IMR-90 (cell line): Measurements from ENCODE around the gene NME7. TPM values are rescaled to one million over a fixed set of nuclear protein-coding genes. Genes with fewer than 3 reads are reported as not detected.

Experiments used
- ATAC-seq: fragments of 200-7000 bp; cut with Tn5 transposase; 2 replicates; pipeline ENCODE4 v1.9.1; 2020; ENCODE audit warnings: low read depth, mild to moderate bottlenecking, moderate library complexity
- BruUV-seq: library from RNA; stranded (reverse); fragments of 400-500 nt; replicated peaks from 2 replicates; lab custom pipeline; 2021; lab: Mats Ljungman, UMichigan
- CTCF ChIA-PET: fragments of 300-600 bp; formaldehyde crosslinking; extraction: SDS; loops from one replicate; lab custom pipeline; 2021; ENCODE audit warnings: antibody characterized with exemption; lab: Yijun Ruan, JAX
- POLR2A ChIA-PET: fragments of 300-600 bp; sonication (Branson Sonifier 250); formaldehyde crosslinking; loops from one replicate; lab custom pipeline; 2022; ENCODE audit warnings: antibody characterized with exemption; ENCODE audit not compliant: unreplicated experiment; lab: Charles Lee
- DNase-seq: peaks from one replicate; pipeline ENCODE4 v3.0.0; 2013
- H2AFZ ChIP-seq: replicated peaks from 2 replicates; pipeline ENCODE3; 2013; ENCODE audit warnings: low read length, mild to moderate bottlenecking; ENCODE audit not compliant: poor library complexity
- H2AK5ac ChIP-seq: 2 replicates; pipeline ENCODE4 v1.6.1; 2013; ENCODE audit warnings: low read depth, low read length, inconsistent platforms
- H2AK9ac ChIP-seq: replicated peaks from 2 replicates; pipeline ENCODE3; 2013; ENCODE audit warnings: mild to moderate bottlenecking, low read depth, low read length, moderate library complexity; ENCODE audit not compliant: poor library complexity
- H2BK120ac ChIP-seq: 2 replicates; pipeline ENCODE4 v1.6.1; 2013; ENCODE audit warnings: low read depth, low read length, inconsistent platforms
- H2BK15ac ChIP-seq: 3 replicates; pipeline ENCODE4 v1.6.1; 2013; ENCODE audit warnings: low read depth, low read length, inconsistent platforms
- H2BK20ac ChIP-seq: 2 replicates; pipeline ENCODE4 v1.6.1; 2013; ENCODE audit warnings: low read depth, mild to moderate bottlenecking, inconsistent platforms, low read length, moderate library complexity
- H2BK5ac ChIP-seq: 2 replicates; pipeline ENCODE4 v1.6.1; 2013; ENCODE audit warnings: mild to moderate bottlenecking, low read depth, low read length, inconsistent platforms; ENCODE audit not compliant: poor library complexity, severe bottlenecking
- H3K14ac ChIP-seq: replicated peaks from 2 replicates; pipeline ENCODE4 v1.6.1; 2013; ENCODE audit warnings: low read depth, low read length, inconsistent platforms
- H3K18ac ChIP-seq: 2 replicates; pipeline ENCODE4 v1.6.1; 2013; ENCODE audit warnings: low read depth, low read length, control low read depth
- H3K23ac ChIP-seq: 2 replicates; pipeline ENCODE4 v1.6.1; 2013; ENCODE audit warnings: low read depth, low read length, inconsistent platforms
- H3K27ac ChIP-seq: 2 replicates; pipeline ENCODE4 v1.5.1; 2013; ENCODE audit warnings: mild to moderate bottlenecking, control low read depth, low read length; ENCODE audit not compliant: insufficient read depth
- H3K27me3 ChIP-seq: 2 replicates; pipeline ENCODE4 v1.6.1; 2013; ENCODE audit warnings: low read length; ENCODE audit not compliant: control insufficient read depth, insufficient read depth
- H3K36me3 ChIP-seq: 2 replicates; pipeline ENCODE4 v1.6.1; 2013; ENCODE audit warnings: low read length, mixed read lengths; ENCODE audit not compliant: control insufficient read depth, insufficient read depth
- H3K4ac ChIP-seq: 2 replicates; pipeline ENCODE4 v1.6.1; 2013; ENCODE audit warnings: low read depth, low read length, inconsistent platforms
- H3K4me1 ChIP-seq: 2 replicates; pipeline ENCODE4 v1.6.1; 2013; ENCODE audit warnings: low read length, mixed read lengths; ENCODE audit not compliant: control insufficient read depth, insufficient read depth
- H3K4me2 ChIP-seq: 2 replicates; pipeline ENCODE4 v1.6.1; 2013; ENCODE audit warnings: low read depth, mild to moderate bottlenecking, control low read depth, low read length, moderate library complexity
- H3K4me3 ChIP-seq: 2 replicates; pipeline ENCODE4 v1.5.1; 2013; ENCODE audit warnings: low read depth, mild to moderate bottlenecking, control low read depth, low read length, moderate library complexity; ENCODE audit not compliant: insufficient read depth
- H3K56ac ChIP-seq: 2 replicates; pipeline ENCODE4 v1.6.1; 2013; ENCODE audit warnings: low read length, inconsistent platforms; ENCODE audit not compliant: insufficient read depth; ENCODE audit errors: extremely low read depth
- H3K79me1 ChIP-seq, 2 experiments: 2 replicates each; pipeline ENCODE4 v1.6.1; 2013; ENCODE audit warnings: low read length in 2 of 2, inconsistent platforms in 1 of 2, low read depth in 1 of 2
- H3K9ac ChIP-seq: 2 replicates; pipeline ENCODE4 v1.6.1; 2013; ENCODE audit warnings: low read depth, low read length, control low read depth
- H3K9me1 ChIP-seq: 2 replicates; pipeline ENCODE4 v1.6.1; 2013; ENCODE audit warnings: low read length, inconsistent platforms; ENCODE audit not compliant: insufficient read depth
- H3K9me3 ChIP-seq: 2 replicates; pipeline ENCODE4 v1.6.1; 2013; ENCODE audit warnings: low read length; ENCODE audit not compliant: control insufficient read depth, insufficient read depth
- H4K20me1 ChIP-seq: 2 replicates; pipeline ENCODE4 v1.6.1; 2013; ENCODE audit warnings: low read length, inconsistent platforms; ENCODE audit not compliant: insufficient read depth
- H4K5ac ChIP-seq: 2 replicates; pipeline ENCODE4 v1.6.1; 2013; ENCODE audit warnings: mild to moderate bottlenecking, low read depth, low read length, control low read depth
- H4K8ac ChIP-seq, 2 experiments: 2 replicates each; pipeline ENCODE4 v1.6.1; 2013; ENCODE audit warnings: low read depth in 2 of 2, low read length in 2 of 2, control low read depth in 1 of 2, inconsistent platforms in 1 of 2
- H4K91ac ChIP-seq: 2 replicates; pipeline ENCODE4 v1.6.1; 2013; ENCODE audit warnings: low read depth, low read length, inconsistent platforms; ENCODE audit not compliant: insufficient read depth
- BHLHE40 ChIP-seq: fragments of 150-350 bp; IDR thresholded peaks from 2 replicates; pipeline ENCODE4 v1.6.1; 2016; ENCODE audit warnings: mild to moderate bottlenecking, low read depth, low read length
- ELK1 ChIP-seq: fragments of 150-350 bp; IDR thresholded peaks from 2 replicates; pipeline ENCODE4 v1.6.1; 2016; ENCODE audit warnings: low read depth, mild to moderate bottlenecking, low read length, moderate library complexity, borderline replicate concordance
- FOS ChIP-seq: fragments of 150-350 bp; IDR thresholded peaks from 2 replicates; pipeline ENCODE4 v1.6.1; 2016; ENCODE audit warnings: low read depth, low read length
- MAFK ChIP-seq: IDR thresholded peaks from 2 replicates; pipeline ENCODE4 v1.6.1; 2012; ENCODE audit warnings: low read depth, low read length, improper control_type of control experiment
- MAZ ChIP-seq: IDR thresholded peaks from 2 replicates; pipeline ENCODE4 v1.6.1; 2012; ENCODE audit warnings: low read depth, mild to moderate bottlenecking, low read length, improper control_type of control experiment, moderate library complexity, borderline replicate concordance
- MXI1 ChIP-seq: IDR thresholded peaks from 2 replicates; pipeline ENCODE4 v1.6.1; 2012; ENCODE audit warnings: low read depth, mild to moderate bottlenecking, low read length, moderate library complexity, borderline replicate concordance
- NFE2L2 ChIP-seq: fragments of 150-350 bp; IDR thresholded peaks from 2 replicates; pipeline ENCODE4 v1.6.1; 2016; ENCODE audit warnings: low read depth, mild to moderate bottlenecking, low read length
- POLR2A ChIP-seq: IDR thresholded peaks from 2 replicates; pipeline ENCODE4 v1.6.1; 2012; ENCODE audit warnings: mild to moderate bottlenecking, low read depth, low read length
- RFX5 ChIP-seq: IDR thresholded peaks from 2 replicates; pipeline ENCODE4 v1.8.0; 2012; ENCODE audit warnings: low read depth, mild to moderate bottlenecking, low read length, moderate library complexity
- SMC3 ChIP-seq: fragments of 150-350 bp; IDR thresholded peaks from 2 replicates; pipeline ENCODE4 v1.6.1; 2016; ENCODE audit warnings: low read depth, mild to moderate bottlenecking, antibody characterized with exemption, low read length, moderate library complexity
- WGBS, 2 experiments: methylation state at CpG; one replicate each; pipeline versions ENCODE4 v1.1.5 to v1.1.7; 2013; ENCODE audit warnings: missing lambda C conversion rate in 2 of 2; ENCODE audit not compliant: insufficient read length in 1 of 2; ENCODE audit errors: extremely low coverage in 2 of 2; 5-methylcytosine and 5-hydroxymethylcytosine counted together
- dilution Hi-C: fragments of 300-500 bp; cut with HindIII; formaldehyde crosslinking; loops from one replicate; pipeline ENCODE4 v1.14.3; 2018; ENCODE audit warnings: low sequenced_read_pairs; ENCODE audit not compliant: unreplicated experiment
- in situ Hi-C: fragments of 300-500 bp; cut with MboI; formaldehyde crosslinking; loops from 3 replicates; pipeline ENCODE4 v1.14.3; 2019; ENCODE audit warnings: low sequenced_read_pairs, inconsistent platforms, mixed read lengths
- intact Hi-C: fragments of 100-400 bp; cut with micrococcal nuclease; formaldehyde crosslinking; loops from 2 replicates; pipeline ENCODE4 v1.10.0; 2022
- polyA plus RNA-seq, 3 experiments: library from polyadenylated mRNA; depleted of rRNA; stranded (reverse); fragments of >200 nt; gene quantifications; 2 replicates each; pipeline ENCODE4 v1.2.3, GENCODE V29; 2012; ENCODE audit warnings: low replicate concordance in 1 of 3
- total RNA-seq: library from RNA; depleted of rRNA; stranded (reverse); fragments of >200 nt; gene quantifications from 2 replicates; pipeline ENCODE4 v1.2.3, GENCODE V29; 2012
- TF ChIP-seq, protein P1 (sequence below): conservative IDR thresholded peaks from 2 replicates; pipeline ENCODE4 v1.5.1; 2012; ENCODE audit warnings: mild to moderate bottlenecking, low read depth, low read length, improper control_type of control experiment
- TF ChIP-seq, protein P2 (sequence below): fragments of 150-350 bp; IDR thresholded peaks from 2 replicates; pipeline ENCODE4 v1.6.1; 2017; ENCODE audit warnings: mild to moderate bottlenecking, antibody characterized with exemption, low read length, low read depth

NME7 gene
- total and polyA plus RNA-seq, 2 of the 4 experiments (the other 2 are of a cell fraction), result 18.3 to 22.4 TPM

DNA sequence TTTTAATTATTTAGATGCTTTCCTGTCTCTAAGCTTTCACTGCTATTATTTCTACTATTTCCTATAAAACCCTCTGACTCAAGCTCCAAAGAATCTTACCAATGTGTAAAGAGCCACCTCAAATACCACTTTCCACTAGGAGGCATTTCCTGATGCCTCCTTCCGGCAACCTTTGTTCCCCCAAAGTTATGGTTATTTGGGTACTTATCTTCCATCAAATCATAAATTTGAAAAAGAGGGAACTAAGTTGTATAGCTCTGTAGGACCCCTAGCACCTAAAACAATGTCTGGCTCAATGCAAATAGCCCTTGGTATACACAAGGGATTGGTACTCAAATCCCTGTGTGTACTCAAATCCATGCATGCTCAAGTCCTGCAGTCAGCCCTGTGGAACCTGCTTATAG is 79.6 kb downstream of the NME7 start:
- Histone ChIP-seq H3K79me1 (0 out of 4 replicates have a peak, but pooled peaks cover 0 to 2% of the 10 kb centered on the region in 2 experiments), H3K4ac (no peak overlapping the region), H3K27me3 (no peaks in the 10 kb centered on the region), H2BK20ac (no peak overlapping the region), H3K23ac (no peak overlapping the region), H3K4me1 (peaks cover 4% of the 10 kb centered on the region), H3K9me1 (no peaks in the 10 kb centered on the region), H4K91ac (no peak overlapping the region), H3K9me3 (no peaks in the 10 kb centered on the region), H3K36me3 (no peaks in the 10 kb centered on the region), H4K20me1 (no peaks in the 10 kb centered on the region), H2BK120ac (no peak overlapping the region), H2AFZ (no peak overlapping the region), H2AK5ac (no peak overlapping the region), H4K8ac (no peak overlapping the region), H3K4me2 (no peak overlapping the region), H3K14ac (no peak overlapping the region), H3K18ac (no peak overlapping the region), H2AK9ac (no peak overlapping the region), H2BK5ac (no peak overlapping the region), H2BK15ac (no peak overlapping the region), H3K4me3 (no peak overlapping the region), H4K5ac (no peak overlapping the region), H3K9ac (no peak overlapping the region), H3K56ac (no peak overlapping the region), H3K27ac (no peak overlapping the region)
- TF ChIP-seq RFX5, result no peak
- no peak for TF ChIP-seq MAZ
- TF ChIP-seq MAFK, result no peak
- TF ChIP-seq ELK1, result no peak
- TF ChIP-seq, protein P1, sequence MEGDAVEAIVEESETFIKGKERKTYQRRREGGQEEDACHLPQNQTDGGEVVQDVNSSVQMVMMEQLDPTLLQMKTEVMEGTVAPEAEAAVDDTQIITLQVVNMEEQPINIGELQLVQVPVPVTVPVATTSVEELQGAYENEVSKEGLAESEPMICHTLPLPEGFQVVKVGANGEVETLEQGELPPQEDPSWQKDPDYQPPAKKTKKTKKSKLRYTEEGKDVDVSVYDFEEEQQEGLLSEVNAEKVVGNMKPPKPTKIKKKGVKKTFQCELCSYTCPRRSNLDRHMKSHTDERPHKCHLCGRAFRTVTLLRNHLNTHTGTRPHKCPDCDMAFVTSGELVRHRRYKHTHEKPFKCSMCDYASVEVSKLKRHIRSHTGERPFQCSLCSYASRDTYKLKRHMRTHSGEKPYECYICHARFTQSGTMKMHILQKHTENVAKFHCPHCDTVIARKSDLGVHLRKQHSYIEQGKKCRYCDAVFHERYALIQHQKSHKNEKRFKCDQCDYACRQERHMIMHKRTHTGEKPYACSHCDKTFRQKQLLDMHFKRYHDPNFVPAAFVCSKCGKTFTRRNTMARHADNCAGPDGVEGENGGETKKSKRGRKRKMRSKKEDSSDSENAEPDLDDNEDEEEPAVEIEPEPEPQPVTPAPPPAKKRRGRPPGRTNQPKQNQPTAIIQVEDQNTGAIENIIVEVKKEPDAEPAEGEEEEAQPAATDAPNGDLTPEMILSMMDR, result no peak
- no peak for TF ChIP-seq FOS
- TF ChIP-seq, protein P2, sequence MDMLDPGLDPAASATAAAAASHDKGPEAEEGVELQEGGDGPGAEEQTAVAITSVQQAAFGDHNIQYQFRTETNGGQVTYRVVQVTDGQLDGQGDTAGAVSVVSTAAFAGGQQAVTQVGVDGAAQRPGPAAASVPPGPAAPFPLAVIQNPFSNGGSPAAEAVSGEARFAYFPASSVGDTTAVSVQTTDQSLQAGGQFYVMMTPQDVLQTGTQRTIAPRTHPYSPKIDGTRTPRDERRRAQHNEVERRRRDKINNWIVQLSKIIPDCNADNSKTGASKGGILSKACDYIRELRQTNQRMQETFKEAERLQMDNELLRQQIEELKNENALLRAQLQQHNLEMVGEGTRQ, result no peak
- TF ChIP-seq SMC3, result no peak
- no peak for TF ChIP-seq BHLHE40
- no peak for TF ChIP-seq POLR2A
- TF ChIP-seq MXI1, result no peak
- TF ChIP-seq NFE2L2, result no peak
- no CpG with 5 or more reads among the region's 1 CpG for WGBS, 2 experiments
- ChIA-PET CTCF (interaction anchor here (0.9 kb wide), 1 partner anchor 48 kb away, joined by 4 read pairs; no protein-coding TSS in a partner anchor), POLR2A (no interaction called here)
- intact Hi-C loops, result no loop called here
- ATAC-seq, result peak; percentile 83
- in situ Hi-C loops, result no loop called here
- BruUV-seq, result no TSS peak
- dilution Hi-C loops, result no loop called here
- DNase-seq, result peak; percentile 17
